HG03280 (cell line): ENCODE measurements around the gene DNASE1L2.

Experiments
- ATAC-seq: cut with Tn5 transposase; IDR thresholded peaks from one replicate; pipeline ENCODE4 v1.9.1; 2021; ENCODE audit warnings: mild to moderate bottlenecking, moderate library complexity; ENCODE audit not compliant: unreplicated experiment

DNASE1L2 gene, protein sequence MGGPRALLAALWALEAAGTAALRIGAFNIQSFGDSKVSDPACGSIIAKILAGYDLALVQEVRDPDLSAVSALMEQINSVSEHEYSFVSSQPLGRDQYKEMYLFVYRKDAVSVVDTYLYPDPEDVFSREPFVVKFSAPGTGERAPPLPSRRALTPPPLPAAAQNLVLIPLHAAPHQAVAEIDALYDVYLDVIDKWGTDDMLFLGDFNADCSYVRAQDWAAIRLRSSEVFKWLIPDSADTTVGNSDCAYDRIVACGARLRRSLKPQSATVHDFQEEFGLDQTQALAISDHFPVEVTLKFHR

DNA sequence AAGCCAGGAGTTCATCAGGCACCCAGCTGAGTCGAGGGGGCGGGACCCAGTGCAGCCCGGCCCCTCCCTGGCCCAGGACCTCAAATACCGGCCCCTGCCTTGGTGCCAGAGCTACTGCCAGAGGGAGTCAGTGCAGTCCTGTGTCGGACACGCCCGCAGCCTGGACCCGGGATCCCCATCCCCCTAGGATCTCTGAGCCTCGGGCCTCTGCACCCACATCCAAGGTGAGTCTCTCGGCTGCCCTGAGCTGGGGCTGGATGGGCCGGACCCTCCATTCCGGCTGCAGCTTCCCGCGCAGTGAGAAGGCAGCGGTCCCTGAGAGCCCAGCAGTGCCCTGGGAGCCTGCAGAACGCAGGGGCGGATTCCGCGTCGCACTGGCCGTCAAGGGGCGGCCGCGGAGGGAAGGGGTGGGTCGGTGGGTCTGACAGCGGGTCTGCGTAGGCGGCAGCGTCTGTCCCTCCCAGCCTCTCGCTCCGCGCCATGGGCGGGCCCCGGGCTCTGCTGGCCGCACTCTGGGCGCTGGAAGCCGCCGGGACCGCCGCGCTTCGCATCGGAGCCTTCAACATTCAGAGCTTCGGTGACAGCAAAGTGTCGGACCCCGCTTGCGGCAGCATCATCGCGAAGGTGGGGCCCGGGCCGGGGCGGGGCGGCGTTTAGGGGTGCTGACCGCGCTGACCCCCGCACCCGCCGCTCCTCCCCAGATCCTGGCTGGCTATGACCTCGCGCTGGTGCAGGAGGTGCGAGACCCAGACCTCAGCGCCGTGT is at the start of gene DNASE1L2:
DNASE1L2 (plus strand) TSS at position 108 of the 765 bp plus-strand sequence; CDS start at position 481, 373 bp downstream.
- ATAC-seq, result no peak

DNA sequence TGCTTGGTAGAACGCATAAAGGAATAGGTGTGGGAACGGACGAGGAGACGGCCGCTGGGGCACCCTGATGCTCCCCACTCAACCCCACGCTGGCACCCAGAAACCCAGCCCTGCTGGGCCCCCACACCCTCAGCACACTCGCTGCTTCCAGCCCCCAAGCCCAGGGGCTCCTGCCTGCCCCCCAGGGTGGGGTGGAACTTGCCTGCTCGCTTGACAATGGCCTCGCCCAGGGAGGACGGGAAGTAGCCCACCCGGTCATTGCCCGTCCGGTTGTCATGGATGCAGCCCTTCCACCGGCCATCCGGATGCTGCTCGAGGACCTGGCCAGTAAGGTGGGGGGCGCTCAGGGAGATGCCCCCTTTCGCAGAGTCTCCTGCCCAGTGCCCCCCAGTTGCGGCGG is 49.7 kb upstream of the DNASE1L2 start:
- no peak for ATAC-seq

DNA sequence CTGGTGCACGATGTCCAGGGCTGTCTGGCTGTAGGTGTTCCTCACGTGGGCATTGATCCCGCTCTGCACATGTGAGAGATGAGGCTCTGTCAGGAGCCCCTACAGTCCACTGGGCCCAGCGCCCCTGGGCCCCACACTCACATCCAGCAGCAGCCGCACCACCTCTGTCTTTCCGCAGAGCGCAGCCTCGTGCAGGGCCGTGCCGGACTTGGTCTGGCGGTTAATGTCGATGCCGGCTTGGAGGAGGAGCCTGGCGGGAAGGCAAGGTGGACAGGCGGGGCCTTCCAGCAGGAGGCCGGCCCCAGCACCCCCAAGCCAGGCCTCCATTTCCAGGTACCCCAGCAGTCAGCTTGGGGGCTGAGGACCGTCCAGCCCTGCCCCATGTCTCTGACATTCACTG is 49.0 kb upstream of the DNASE1L2 start:
- ATAC-seq, result no peak

DNA sequence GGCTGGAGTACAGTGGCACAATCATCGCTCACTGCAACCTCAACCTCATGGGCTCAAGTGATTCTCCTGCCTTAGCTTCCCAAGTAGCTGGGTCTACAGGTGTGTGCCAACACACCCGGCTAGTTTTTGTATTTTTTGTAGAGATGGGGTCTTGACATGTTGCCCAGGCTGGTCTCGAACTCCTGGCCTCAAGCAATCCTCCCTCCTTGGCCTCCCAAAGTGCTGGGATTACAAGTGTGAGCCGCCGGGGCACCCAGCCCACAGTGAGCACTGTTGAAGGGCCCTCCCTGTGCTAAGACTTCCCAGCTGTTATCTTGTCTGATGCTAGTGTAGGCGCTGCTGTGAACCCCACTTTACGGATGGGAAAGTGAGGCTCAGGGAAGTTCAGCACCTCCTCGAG is 47.8 kb upstream of the DNASE1L2 start:
- ATAC-seq, result no peak

DNA sequence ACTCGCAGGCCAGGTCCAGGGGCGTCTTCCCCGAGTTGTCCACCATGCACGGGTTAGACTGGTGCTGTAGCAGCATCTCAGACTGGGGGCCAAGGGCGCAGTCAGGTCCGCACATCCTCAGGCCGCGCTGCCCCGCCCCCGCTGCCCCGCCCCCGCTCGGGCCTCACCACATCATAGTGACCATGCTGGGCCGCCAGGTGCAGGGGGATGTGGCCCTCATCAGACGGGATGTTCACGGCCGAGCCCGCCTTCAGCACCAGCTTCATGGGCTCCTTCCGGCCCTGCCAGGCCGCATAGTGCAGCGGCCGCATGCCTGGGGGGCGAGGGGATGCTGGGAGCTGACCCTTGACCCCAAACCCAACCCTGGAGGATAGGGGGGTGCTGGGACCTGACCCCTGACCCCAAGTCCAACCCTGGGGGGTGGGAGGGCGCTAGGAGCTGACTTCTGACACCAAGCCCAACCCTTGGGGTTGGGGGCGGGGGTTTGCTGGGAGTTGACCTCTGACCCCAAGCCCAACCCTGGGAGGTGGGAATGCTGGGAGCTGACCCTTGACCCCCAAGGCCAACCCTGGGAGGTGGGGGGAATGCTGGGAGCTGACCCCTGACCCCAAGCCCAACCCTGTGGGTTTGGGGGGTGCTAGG is 46.9 kb upstream of the DNASE1L2 start:
- ATAC-seq, result no peak

DNA sequence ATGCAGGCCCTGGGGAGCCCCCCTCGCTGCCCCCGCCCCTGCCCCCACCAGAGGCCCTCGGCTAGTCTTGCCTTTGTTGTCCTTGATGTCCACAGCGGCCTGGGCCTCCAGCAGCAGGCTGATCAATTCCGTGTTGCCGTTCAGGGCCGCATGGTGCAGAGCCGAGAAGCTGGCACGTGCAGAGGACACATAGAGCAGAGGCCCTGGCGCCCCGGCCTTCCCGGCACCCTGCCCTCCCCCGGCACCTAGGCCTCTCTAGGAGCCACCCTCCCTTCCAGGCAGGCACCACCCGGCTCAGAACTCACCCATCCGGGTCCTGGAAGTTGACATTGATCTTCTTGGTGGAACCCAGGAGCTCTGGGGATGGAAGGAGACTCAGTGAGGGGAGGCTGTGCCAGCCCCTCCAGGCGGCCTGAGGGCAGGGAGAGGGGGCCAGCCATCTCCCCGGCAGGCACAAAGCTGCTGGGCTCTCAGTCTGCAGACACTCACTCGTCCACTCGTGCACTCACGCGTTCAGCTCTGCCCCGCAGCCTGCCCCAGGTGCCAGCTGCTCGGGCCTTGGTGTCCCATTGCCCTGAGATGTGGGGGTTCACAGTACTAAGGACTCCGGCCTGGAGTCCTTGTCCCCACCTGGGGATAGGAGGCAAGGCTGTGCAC is 46.1 kb upstream of the DNASE1L2 start:
- no peak for ATAC-seq

DNA sequence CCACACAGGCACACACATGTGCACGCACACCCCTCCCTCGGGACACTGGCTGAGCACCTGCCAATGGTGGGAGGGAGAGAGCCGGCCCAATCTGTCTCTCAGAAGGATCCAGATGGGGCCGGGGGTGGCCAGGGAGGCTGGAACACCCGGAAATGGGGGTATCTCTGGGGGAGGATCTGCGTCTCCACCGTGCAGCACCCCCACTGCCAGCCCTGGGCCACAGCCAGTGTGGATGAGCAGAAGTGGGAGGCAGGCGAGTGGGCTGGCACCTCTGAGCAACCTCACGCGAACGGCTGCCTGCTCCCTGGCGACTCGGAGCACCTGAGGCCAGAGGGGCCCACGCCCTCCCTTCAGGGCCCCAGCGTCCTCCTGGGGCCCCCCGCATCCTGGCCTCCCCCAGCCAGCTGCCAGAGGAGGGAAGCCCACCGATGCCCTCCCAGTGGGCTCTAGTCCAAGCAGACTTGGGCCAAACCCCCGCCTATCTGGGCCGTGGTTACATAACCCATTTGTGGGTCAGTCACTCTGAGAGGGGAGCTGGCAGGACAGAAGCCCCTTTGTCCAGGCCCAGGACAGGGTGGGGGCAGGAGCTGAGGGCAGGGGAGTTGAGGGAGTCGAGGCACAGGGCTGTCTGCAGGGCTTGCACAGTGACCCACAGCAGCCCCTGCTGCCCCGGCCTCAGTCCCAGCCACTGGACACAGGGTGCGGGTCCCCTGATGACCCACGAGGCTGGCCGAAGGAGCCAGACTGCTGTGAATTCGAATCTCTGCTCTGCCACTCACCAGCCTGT is 45.4 kb upstream of the DNASE1L2 start:
- ATAC-seq, result no peak

DNA sequence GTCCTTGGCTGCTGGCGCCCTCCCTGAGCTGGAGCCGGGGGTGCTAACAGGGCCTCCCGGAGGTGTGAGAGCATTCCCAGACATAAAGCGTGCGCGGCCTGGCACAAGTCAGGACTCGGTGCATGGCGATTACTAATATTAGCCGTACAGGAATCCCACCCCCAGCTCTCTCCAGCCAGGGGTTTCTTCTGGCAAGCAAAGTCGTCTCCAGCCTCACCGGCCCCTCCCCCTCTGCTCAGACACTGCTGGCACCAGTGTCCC is 44.9 kb upstream of the DNASE1L2 start:
- no peak for ATAC-seq

DNA sequence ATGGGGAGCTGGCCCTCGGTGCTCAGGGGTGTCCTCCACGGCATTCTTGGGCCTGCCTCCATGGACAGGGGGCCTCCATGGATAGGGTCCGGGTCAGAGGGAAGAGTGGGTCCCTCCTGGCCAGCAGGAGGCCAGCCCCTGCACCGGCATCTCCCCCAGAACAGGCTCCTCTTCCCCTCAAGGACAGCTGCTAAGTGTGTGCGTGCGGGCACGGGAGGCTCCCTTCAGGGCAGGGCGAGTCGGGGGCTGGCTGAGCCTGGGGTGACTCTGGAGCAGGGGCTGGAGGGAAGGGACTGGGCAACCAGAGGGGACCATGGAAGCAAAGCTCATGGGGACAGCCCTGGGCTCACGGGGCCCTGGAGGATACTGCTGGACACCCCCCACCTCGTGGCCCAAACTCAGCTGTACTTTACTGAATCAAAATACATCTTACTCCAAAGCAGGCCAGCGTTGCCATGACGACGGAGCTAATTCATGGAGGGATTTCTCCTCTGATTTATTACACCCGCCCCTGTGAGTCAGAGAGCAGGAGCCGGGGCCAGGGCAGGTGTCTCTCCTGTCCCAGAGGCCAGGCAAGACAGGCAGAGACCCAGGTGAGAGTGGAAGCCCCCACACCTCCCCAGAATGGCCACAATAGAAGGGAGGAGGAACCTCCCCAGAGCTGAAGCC is 41.9 kb upstream of the DNASE1L2 start:
- ATAC-seq, result no peak

DNA sequence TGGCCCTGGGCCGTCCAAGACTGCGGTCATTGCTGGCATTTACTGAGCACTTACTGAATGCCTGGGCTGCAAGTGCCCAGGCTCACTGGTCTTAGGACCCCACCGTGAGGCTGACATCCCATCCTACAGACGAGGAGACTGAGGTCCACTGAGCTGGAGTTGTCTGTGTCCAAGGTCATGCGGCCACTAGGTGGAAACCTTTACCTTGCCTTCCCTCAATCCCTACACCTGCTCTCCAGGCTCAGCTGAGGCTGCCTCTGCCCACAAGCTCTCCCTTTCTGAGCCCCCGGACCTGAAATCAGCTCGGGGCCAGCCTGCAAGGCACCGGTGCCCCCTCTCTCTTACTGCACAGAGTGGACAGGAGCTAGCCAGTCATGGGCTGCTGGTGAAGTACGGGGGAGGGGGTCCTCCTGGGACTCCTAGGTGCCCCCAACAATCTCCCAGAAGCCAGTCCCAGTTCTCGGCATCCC is 41.4 kb upstream of the DNASE1L2 start:
- ATAC-seq, result no peak

DNA sequence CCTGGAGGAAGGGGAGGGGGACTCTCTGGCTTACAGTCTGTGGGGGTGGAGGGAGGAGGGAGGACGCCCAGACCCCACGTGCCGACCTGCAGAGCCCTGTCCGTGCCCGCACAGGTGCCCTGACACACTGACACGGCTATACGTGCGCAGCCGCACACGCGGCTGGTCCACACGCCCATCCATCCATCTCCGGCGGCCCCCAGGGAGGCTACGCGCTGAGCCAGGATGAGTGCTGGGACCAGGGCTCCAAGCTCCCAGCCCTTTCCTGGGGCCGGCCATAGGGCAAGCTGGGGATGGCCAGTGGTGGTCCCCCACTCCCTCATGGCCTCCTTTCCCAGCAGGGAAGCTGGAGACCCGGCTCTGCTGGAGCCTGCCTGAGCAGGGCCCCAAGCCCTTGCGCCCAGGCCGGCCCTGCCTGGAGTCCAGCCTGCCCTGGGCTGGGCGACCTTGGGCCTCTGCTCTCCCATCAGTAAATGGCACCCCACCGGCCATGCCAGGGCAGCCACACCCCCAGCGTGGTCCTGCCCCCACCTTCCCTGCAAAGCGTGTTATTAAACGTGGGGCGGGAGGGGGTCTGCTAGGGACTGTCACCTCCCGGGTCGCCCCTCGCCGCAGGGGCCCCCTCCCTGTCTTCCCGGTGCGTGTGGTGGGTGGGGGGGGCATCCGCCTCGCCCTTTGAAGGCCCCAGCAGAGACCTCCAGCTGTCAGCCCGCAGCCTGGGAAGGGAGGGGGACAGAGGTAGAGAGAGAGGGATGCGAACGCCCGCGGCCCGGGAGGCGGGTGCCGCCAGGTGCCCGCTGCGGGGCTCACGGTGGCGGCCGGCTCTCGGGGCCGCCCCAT is 40.7 kb upstream of the DNASE1L2 start:
- no peak for ATAC-seq

DNA sequence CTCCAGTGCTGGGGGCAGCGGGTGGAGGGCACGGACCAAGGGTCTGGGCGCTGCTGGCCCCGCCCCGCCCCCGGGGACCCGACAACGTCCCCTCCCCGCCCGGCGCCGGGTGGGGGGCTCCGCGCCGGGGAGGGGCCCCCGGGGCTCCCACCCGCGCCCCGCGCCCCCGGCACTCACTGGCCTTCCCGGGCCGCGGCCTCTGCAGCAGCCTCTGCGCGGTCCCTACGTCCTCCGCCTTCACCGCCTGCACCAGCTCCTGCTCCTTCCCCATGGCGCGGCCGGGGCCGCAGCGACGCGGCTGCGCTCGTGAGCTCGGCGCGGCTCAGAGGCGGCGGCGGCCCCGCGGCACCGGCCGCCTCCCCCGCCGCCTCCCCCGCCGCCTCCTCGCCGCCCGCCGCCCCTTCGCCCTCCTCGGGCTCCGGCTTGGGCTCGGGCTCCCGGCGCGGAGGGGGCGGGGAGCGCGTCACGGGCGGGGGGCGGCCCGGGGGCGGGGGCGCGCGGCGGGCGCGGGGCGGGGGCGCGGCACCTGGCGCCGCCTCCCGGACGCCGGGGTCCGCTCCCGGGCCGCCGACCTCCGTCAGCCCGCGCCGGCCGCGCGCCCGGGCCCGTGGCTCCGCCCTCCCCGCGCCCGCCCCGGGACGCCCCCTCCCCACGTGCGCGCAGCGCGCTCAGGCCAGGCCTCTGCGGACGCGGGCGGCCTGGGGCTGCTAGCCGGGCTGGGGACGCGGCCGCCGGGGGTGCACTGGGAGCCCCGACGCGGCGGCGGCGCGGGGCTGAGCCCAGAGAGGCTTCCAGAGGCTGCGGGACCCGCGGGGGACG is 39.9 kb upstream of the DNASE1L2 start, which contains the start of gene CASKIN1:
CASKIN1 (minus strand) TSS at position 444 of the 819 bp plus-strand sequence; CDS start at position 271, 173 bp downstream.
- no peak for ATAC-seq

DNA sequence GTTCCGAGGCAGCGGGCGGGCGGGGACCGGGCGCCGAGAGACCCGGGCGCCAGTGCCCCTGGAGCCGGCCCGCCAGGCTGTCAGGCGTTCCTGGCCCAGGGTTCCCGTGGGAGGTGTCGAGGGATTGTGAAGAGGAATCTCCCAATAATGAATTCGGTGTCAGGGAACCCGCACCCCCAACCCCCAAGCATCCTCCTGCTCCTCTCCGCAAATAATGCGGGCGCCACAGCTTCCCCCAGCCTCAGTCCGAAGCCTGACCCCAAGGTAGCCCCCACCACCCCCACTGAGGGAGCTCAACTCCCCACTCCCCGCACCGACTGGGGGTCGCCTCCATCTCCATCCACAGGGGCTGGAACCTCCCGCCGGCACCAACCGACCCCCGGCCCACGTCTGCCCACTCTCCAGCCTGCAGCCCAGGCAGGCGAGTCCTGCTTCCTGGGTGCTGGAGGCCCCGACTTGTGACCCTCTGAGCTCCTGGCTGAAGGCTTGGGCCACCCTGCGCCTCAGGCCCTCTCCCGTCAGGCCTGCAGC is 39.2 kb upstream of the DNASE1L2 start:
- no peak for ATAC-seq

DNA sequence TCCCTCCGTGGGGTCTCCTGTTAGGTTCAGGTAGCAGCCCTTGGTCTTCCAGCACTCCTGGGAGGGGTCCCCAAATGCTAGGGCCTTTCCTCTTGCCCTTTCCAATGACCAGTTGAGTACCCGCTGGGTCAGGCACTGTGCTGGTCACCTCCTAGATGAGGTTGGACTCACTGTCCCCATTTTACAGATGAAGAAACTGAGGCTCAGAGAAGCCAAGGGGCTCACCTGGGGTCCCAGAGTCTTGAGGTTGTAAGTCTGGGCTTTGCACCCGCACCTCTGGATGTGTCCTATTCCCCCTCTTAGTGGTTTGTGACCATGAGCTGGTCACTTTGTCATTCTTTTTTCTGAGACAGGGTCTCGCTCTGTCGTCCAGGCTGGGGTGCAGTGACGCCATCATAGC is 38.5 kb upstream of the DNASE1L2 start:
- no peak for ATAC-seq

DNA sequence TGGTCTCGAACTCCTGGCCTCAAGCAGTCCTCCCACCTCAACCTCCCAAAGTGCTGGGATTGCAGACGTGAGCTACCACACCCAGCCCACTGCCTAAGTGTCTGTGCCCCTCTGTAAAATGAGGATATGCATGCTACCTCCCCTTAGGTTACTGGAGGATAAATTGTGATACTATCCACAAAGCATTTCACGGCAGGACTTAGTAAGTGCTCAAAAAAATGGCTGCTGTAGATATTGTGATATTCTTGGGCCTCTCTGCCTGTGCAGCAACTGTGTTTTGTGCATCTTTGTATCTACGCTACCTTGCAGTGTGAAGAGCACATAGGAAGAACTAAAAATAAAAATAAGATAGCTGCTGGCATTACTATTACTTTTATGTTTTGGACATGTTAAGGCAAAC is 38.0 kb upstream of the DNASE1L2 start:
- ATAC-seq, result no peak

DNA sequence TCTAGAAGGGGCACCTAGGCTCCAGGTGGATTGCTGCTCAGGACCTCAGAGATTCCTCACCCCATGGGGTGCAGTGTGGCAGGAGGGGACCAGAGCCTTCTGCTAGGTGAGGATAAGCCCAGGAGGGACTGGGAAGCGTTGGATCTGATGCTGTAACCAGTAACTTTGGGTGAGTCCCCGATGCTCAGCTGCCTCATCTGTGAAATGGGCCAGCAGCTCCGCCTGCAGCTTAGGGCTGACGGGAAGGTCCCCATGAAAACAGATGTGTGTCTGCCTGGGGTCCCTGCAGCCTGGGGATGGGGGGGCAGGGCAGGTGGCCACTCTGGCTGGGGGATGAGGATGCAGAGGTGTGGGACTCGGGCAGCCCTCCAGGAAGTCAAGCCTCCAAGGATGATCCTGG is 37.1 kb upstream of the DNASE1L2 start:
- ATAC-seq, result no peak

DNA sequence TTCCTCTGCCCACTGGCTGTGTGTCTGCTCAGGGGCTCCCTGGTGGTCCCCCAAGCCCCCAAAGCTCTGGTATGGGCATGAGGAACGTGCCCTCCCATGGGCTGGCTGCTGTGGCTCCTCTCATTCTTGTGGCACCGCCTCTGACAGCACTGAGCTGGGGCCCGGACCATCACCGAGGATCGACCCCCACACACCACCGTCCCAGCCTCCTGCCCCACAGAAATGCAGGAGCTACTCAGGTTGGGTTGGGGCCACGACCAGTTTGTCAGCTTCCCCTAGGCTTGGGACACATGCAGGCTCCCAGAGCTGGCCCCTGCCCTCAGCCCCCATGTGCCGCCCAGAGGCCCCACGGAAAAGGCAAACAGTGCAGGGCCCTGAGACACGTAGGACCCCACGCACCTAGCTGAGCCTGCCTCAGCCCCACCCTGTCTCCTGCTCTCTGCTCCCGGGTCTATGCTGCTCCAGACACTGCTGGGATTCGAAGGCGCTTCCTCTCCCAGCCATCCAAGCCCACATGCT is 36.6 kb upstream of the DNASE1L2 start:
- no peak for ATAC-seq

DNA sequence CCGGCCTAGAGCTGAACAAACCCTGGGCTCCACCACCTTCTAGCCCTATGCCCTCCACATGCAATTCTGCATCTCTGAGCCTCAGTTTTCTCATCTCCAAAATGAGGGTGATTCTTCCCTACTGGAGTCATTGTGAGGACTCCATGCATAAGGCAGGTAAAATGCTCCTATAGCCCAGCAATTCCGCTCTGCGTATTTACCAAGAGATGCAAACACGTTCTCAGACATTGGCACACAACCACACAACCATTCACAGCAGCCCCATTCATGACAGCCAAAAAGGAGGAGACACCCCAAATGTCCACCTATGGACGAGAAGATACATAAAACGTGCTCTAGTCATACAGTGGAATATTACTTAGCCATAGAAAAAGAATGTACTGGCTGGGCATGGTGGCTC is 35.9 kb upstream of the DNASE1L2 start:
- ATAC-seq, result no peak
